HG02852 (cell line): ENCODE data around the gene ADCY5.
"Not testable (repeated sequence)": the region's sequence is repeated elsewhere in the genome, so short reads cannot be mapped to it uniquely, and the experiment has no call there.

Source experiments
- ATAC-seq: cut with Tn5 transposase; IDR thresholded peaks from one replicate; pipeline ENCODE4 v1.9.1; 2021; ENCODE audit warnings: mild to moderate bottlenecking, moderate library complexity; ENCODE audit not compliant: unreplicated experiment

Gene ADCY5

GRCh38 chr3:123277106-123277505 is 171.8 kb downstream of the ADCY5 start:
- ATAC-seq = no peak

GRCh38 chr3:123276346-123277006 is 172.4 kb downstream of the ADCY5 start:
- no peak for ATAC-seq

- ATAC-seq = no peak
These were observed 173.2 kb downstream of the ADCY5 start for GRCh38 chr3:123275691-123276090.

GRCh38 chr3:123272547-123272946 is 176.3 kb downstream of the ADCY5 start:
- no peak for ATAC-seq

- ATAC-seq = no peak
These were observed 177.3 kb downstream of the ADCY5 start for GRCh38 chr3:123271466-123272159.

- no peak for ATAC-seq
These were observed 178.1 kb downstream of the ADCY5 start for GRCh38 chr3:123270818-123271217.

GRCh38 chr3:123267821-123268220 is 181.1 kb downstream of the ADCY5 start:
- ATAC-seq = no peak

- ATAC-seq = no peak
These were observed 184.9 kb downstream of the ADCY5 start for GRCh38 chr3:123263941-123264340.

GRCh38 chr3:123262868-123263267 is 186.0 kb downstream of the ADCY5 start:
- no peak for ATAC-seq

GRCh38 chr3:123262226-123262625 is 186.7 kb downstream of the ADCY5 start:
- no peak for ATAC-seq

- ATAC-seq = no peak
These were observed 187.2 kb downstream of the ADCY5 start for GRCh38 chr3:123261666-123262065.

GRCh38 chr3:123258811-123259420 is 190.0 kb downstream of the ADCY5 start:
- no peak for ATAC-seq

GRCh38 chr3:123258359-123258758 is 190.5 kb downstream of the ADCY5 start:
- ATAC-seq = no peak

- no peak for ATAC-seq
These were observed 192.6 kb downstream of the ADCY5 start for GRCh38 chr3:123256256-123256655.

GRCh38 chr3:123246866-123247265 is 202.0 kb downstream of the ADCY5 start:
- ATAC-seq = no peak

GRCh38 chr3:123244128-123244527 is 204.8 kb downstream of the ADCY5 start:
- no peak for ATAC-seq

- no peak for ATAC-seq
These were observed 209.1 kb downstream of the ADCY5 start for GRCh38 chr3:123239756-123240155.

- ATAC-seq = not testable (repeated sequence)
These were observed 209.7 kb downstream of the ADCY5 start for GRCh38 chr3:123239186-123239585.

- ATAC-seq = no peak
These were observed 212.0 kb downstream of the ADCY5 start for GRCh38 chr3:123236902-123237301.
